LNCaP clone FGC (cell line): ENCODE results near the gene TIMM44.

Source experiments
- DNase-seq: peaks from one replicate; pipeline ENCODE4 v3.0.0-alpha.2; 2011; ENCODE audit warnings: low read depth
- H3K4me3 ChIP-seq: 2 replicates; pipeline ENCODE4 v1.5.1; 2011; ENCODE audit warnings: mild to moderate bottlenecking, low read depth, low read length, control low read depth
- CTCF ChIP-seq: IDR thresholded peaks from 2 replicates; pipeline ENCODE4 v1.5.1; 2012; ENCODE audit warnings: mild to moderate bottlenecking; ENCODE audit not compliant: control insufficient read depth, insufficient read depth; ENCODE audit errors: extremely low read depth

TIMM44 gene

DNA sequence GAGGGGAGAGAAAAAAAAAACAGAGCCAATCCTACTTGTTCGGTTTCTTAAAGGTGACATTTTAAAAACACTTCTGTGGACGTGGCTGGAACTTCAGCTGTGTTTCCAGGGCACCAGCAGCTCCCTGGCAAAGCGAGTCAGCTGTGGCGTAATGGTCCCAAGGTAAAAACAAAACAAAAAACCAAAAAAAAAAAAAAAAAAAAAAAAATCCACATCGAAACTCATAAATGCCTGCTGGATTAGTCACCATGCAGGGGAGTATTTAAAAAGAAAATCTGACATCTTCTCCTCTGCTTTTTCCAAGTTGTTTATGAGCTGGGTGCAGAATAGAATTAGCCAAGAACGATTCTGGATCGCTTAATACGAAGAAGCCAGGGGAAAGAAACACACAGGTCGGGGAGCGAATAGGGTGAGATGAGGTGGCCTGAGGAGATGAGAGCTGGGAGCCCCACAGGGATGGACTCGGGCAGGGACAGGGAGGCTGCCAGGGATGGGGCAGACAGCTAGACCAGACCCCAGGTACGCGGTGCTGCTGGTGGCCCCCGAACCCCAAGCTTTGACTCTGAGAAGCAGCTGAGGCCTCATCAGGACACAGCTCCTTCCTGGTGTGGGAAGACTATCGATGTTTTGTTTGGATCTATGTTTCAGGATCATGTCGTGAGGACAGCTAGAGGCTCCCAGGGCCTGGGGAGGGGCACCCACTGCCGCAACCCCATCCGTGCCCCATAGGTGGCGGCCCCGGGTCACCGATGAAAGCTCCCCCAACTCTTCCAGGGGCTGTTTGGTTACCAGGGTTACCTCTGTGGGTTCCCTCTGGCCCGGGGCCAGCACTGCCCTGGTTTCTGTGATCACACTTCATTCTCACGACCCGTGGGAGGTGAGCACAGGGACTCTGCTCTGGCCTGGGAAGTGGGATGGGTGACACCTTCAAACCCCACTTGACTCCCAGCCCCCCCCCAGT lies 14.4 kb downstream of the TIMM44 start:
- DNase-seq: no peak
- no peak overlapping the region for H3K4me3 ChIP-seq
- TF ChIP-seq CTCF: 0 out of 2 replicates have a peak, but pooled peaks have one; percentile 10

DNA sequence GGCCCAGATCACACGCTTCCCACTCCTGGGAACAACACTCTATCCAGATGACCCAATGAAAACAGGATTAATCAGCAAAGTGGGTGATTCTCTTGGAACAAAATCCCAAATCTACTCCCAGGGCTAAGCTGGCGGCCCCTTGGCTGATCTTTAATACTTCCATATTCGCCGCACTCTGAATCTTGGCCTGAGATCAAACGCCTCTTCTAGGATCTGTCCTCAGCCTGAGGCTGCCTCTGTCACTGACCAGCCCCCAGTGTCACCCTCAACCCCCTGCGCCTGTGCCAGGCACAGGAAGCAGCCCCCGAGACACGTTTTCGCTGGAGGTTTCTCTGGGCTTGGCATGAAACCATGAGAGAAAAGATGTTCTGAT lies 15.1 kb downstream of the TIMM44 start:
- TF ChIP-seq CTCF: no peak
- no peak for DNase-seq
- H3K4me3 ChIP-seq: no peak overlapping the region

DNA sequence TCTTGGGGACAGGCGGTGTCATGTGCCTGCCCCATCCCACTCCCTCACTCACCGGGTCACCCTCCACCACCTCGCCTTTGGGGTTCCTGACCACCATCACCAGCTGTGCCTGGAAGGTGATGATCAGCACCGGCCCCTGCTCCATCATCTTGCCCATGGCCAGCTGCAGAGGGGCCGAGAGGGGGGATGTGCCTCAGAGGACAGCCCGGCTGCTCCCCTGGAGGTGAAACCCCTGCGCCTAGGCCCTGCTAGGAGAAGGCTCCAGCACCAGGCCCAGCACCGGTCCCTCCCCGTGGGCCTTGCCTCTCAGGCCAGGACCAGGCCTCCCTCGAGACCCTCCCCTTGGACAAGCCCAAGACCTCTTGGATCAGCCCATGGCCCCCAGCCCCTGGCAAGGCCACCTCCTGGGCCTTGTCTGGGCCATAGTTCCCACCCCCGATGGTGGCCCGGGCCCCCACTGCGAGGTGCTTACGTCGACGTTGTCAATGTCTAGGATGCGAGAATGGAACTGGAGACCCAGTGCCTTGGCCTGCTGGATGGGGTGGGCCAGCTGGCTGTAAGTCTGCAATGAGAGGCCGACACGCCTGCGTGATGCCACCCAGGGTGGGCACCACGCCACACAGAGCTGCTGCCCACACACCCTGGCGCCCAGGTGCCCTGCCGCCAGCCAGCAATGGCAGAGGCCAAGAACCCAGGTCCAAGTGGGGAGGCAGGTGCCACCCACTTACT lies 15.7 kb downstream of the TIMM44 start:
- H3K4me3 ChIP-seq: no peak overlapping the region
- DNase-seq: no peak
- no peak for TF ChIP-seq CTCF

DNA sequence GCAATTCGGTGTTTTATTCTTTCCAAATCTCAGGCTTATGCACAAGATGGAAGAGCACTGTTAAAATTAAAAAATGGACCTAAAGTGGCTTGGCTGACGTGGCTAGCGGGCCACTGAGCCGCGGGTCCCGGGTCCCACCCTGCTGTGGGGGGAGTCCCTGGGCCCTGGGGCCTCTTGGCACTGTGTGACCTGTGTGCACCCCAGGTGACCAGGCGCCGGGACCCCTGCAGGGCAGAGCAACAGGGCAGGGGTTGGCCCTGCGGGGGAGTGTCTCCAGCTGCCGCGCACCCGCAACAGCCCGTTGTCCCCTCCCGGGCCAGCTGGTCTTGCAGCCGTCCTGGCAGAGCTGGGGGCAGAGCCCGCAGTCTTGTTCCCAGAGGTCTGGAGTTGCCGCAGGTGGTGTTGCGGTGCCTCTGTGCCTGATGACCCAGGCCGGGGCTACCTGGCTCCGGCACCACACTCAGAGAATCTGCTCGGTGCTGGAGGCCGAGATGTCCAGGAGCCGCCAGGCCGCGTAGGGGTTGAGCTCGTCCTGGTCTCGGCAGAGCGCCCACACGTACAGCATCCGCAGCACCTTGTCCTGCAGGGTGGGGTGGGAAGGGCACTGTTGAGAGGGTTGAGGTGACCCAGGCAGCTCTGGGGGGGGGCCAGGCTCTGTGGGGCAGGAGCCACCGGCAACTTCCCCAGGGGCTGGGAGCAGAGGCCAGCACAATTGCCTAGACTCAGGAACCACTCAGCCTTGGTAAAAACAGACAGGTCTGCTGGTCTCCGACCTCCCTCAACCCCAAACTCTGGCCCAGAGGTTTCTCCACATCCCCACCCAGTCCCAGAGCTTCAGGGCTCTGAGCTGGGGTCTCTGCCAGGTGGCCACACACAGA lies 16.5 kb downstream of the TIMM44 start:
- no peak for TF ChIP-seq CTCF

DNA sequence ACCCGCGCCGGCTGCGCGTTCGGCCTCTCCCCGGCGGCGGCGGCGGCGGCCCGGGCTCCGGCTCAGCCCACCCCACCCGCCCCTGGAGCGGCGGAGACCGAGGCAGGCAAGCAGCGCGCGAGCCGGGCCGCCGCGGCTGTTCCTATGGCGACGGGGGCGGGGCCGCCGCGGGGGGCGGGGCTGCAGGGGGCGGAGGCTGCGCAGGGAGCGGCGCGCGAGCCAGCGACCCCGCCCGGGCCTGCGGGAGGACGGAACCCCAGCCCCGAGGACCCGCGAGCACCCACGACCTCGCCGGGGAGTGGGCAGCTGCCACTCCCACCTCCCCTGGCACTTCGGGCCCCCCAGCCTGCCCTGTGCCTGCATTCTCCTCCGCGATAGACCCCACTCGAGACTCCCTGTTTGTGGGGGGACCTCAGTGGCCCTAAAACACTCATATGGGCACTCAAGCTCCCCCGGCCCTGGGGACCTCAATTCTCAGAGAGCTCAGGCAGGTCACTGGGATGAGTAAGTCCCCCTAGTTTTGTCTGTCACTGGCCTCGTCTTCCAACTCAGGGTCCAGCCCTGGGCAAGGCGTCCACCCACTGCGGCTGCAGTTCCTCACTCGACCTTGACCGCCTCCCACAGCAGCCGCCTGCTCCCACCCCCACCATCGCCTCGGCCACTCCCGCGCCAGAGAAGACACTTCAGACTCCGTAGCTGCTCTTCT lies 17.3 kb downstream of the TIMM44 start, which contains the start of gene CTXN1:
Gene CTXN1, minus strand, starts transcription at position 115 of the 706 bp plus-strand sequence. CDS start 597 bp downstream, outside the sequence.
- H3K4me3 ChIP-seq: peak within 1 kb of the TSS; percentile 41
- no peak for DNase-seq
- TF ChIP-seq CTCF: no peak

More for the DNA sequence above, 16.5 kb downstream of the TIMM44 start:
- no peak for DNase-seq
- H3K4me3 ChIP-seq: no peak overlapping the region
